Cardiac septum (tissue), 1 donor: Measurements from ENCODE around the gene CNTNAP2. TPM values are rescaled to one million over a fixed set of nuclear protein-coding genes. Genes with fewer than 3 reads are reported as not detected.

Source experiments
- DNase-seq: peaks from one replicate; pipeline ENCODE4 v3.0.0-alpha.2; 2020; ENCODE audit warnings: low spot score
- intact Hi-C: fragments of 100-400 bp; cut with DNase I; formaldehyde crosslinking; loops from one replicate; pipeline ENCODE4 v1.14.0; 2022
- total RNA-seq: library from RNA; stranded (reverse); fragmentation: NEBNext Ultra II Directional; extraction: Animal tissue kit (Norgen Biotek cat#: 25700); gene quantifications from one replicate; pipeline ENCODE4 v1.2.1, GENCODE V29; 2021
- donor health status: DM: no; HTN: no; CAD: no.

Gene CNTNAP2
- total RNA-seq, 1 donor from 2014 or later, result 0.22 TPM

DNA sequence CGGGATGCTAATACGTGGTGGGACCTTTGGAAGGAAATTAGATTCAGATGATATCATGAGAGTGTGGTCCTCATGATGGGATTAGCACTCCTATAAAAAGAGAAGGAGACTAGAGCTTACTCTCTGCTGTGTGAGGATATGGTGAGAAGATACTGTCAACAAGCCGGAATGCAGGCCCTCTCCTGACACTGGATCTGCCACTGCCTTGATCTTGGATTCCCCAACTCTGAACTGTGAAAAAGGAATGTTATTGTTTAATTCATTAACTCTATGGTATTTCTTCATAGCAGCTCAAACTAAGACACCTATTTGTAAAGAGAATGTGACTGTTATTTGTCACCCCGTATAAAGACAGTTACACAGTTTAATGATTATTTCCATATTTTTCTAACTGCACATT, 1246.5 kb downstream of the CNTNAP2 start:
- DNase-seq, result no peak
- intact Hi-C loops, result no loop called here

GRCh38 chr7:147376192-147376591, 1259.6 kb downstream of the CNTNAP2 start:
- DNase-seq, result no peak
- intact Hi-C loops, result no loop called here

GRCh38 chr7:147380926-147381325, 1264.3 kb downstream of the CNTNAP2 start:
- intact Hi-C loops, result no loop called here

GRCh38 chr7:147394329-147394728, 1277.7 kb downstream of the CNTNAP2 start:
- intact Hi-C loops, result no loop called here
- no peak for DNase-seq

More at GRCh38 chr7:147380926-147381325, 1264.3 kb downstream of the CNTNAP2 start:
- no peak for DNase-seq

DNA sequence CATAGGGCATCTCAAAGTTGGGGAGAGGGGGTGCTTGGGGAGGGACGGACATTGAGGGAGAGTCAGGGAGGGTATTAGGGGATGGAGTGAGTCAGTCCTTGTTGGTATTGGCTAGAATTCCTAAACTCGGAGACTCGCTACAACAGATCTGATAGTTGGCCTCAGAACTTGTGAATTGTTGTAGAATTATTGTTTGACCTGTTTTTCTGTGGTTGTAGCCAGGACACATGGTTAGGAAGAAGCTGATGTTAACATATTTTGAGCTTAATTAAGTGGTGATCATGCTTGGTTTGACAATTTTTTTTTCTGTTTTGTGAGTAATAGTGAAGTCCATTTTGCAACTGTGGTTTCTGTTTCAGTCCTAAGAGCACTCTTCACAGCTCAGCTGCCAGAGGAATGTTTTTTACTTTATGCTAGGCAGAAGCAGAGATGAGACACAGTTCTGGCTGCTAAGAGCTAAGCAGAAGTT, 1283.7 kb downstream of the CNTNAP2 start:
- no peak for DNase-seq
- intact Hi-C loops, result no loop called here

GRCh38 chr7:147400925-147401324, 1284.3 kb downstream of the CNTNAP2 start:
- intact Hi-C loops, result no loop called here

GRCh38 chr7:147405621-147406020, 1289.0 kb downstream of the CNTNAP2 start:
- no peak for DNase-seq

More at GRCh38 chr7:147400925-147401324, 1284.3 kb downstream of the CNTNAP2 start:
- DNase-seq, result no peak

DNA sequence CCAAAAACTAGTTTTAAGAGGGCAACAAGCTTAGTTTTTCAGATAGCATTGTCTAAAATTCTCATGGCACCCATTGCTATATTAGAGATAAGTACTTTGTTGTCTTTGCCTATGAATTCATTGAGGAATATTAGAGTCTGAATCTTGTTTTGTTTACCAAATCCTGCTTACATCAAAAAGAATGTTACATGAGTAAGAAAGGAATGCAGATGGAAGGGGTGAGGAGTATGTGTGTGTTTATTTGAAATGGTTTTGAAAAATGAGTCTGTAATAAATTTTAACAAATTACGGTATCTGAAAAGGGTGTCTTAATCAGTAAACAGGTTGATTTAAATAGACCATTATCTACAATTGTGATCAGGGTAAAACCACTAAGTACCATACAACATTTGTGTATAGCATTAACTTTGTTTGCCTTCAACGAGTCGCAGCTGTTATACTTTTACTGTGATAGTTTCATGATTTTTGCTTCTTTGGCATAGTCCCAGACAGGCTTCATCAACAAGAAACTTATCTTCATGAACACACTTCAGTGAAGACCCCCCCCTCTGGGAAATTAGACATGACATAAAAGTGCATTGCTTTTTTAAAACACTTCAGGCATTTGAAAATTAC, 1290.0 kb downstream of the CNTNAP2 start:
- intact Hi-C loops, result no loop called here
- no peak for DNase-seq

More at GRCh38 chr7:147405621-147406020, 1289.0 kb downstream of the CNTNAP2 start:
- intact Hi-C loops, result no loop called here

DNA sequence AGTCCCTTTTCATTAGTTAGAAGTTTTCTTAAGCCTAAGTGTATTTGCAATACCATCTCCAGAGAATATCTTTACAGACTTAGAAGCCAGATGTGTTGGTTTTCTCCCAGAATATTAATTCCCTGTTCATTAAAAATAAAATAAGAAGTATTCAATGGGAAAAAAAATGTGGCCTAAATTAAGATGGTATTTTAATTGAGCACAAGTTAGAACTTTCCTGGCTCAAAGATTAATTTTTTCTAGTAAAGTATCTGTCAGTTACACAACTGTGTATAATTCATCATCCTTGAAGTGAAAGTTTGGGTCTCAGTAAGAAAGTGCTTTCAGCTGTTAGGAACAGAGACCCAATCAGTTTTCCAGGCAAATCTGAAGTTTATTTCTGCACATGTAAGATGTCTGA, 1294.5 kb downstream of the CNTNAP2 start:
- DNase-seq, result no peak
- intact Hi-C loops, result no loop called here

GRCh38 chr7:147412109-147412508, 1295.5 kb downstream of the CNTNAP2 start:
- intact Hi-C loops, result no loop called here
- no peak for DNase-seq

DNA sequence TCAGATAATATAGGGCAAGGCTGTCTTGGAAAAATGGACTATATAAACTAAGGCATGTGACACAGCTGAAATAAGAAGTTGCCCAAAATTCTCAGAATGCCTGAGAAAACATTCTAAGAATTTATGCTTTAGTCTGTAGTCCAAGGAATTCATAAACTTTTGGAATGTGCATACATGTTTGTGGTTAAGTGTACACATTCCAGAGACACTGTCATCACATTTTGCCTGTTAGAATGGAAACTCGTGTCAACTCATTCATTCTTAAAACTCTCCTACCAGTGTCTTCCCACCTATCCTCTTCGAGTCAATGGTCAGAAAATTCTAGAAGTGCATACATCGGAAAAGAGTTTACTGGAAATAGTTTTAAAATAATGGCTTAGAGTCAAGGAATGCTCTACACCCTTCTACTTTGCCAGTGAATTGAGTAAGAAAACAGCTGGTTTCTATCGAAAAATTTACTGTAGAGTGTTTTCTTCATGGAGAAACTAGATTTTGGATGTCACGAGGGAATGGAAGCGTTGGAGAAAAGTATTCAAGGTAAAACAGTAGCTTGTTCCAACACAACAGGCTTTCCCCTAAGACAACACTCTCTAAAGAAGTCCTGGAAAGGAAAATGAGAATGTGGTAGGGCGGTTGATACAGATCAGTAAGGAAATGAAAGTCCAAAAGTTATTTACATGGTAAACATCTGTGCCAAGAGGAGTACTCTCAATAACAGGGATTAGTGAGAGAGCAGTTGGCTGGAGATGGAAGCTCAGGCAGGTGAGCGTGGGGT, 1296.4 kb downstream of the CNTNAP2 start:
- intact Hi-C loops, result no loop called here
- no peak for DNase-seq

DNA sequence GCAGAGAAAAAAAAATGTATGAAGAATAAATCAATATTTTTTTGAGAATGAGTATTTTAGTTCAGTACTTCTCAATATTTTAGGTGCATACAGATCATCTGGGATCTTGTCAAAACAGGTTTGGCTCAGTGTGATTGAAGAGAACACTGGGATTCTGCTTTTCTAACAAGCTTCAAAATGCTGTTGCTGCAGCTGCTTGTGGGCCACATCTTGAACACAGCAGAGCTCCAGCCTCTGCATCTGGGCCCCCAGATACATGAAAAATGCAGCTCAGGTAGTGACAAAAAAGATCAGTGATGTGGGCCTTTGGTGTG, 1296.9 kb downstream of the CNTNAP2 start:
- intact Hi-C loops, result no loop called here
- no peak for DNase-seq

DNA sequence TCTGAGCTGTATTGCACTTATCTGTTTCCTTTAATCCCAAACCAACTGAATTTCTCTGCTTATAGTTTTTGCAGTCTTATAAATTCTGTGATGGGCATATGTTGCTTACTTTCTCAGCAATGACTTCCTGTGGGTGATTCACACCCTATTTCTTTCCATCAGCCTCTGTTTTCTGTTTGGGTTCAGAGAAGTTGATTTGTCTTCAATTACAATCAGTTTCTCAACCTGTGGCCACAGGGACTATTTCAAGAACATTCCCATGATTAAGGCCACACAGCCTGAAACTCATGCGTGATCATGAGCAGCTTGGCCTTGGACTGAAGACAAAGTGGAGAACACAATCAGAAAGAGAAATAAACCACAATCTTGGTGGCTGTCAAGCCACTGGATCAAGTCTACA, 1299.4 kb downstream of the CNTNAP2 start:
- no peak for DNase-seq

GRCh38 chr7:147418966-147419365, 1302.4 kb downstream of the CNTNAP2 start:
- intact Hi-C loops, result no loop called here
- no peak for DNase-seq

More for the DNA sequence above, 1299.4 kb downstream of the CNTNAP2 start:
- intact Hi-C loops, result no loop called here

GRCh38 chr7:147423875-147424274, 1307.3 kb downstream of the CNTNAP2 start:
- DNase-seq, result no peak
- intact Hi-C loops, result no loop called here

GRCh38 chr7:147428075-147428474, 1311.5 kb downstream of the CNTNAP2 start:
- intact Hi-C loops, result no loop called here
- DNase-seq, result no peak

DNA sequence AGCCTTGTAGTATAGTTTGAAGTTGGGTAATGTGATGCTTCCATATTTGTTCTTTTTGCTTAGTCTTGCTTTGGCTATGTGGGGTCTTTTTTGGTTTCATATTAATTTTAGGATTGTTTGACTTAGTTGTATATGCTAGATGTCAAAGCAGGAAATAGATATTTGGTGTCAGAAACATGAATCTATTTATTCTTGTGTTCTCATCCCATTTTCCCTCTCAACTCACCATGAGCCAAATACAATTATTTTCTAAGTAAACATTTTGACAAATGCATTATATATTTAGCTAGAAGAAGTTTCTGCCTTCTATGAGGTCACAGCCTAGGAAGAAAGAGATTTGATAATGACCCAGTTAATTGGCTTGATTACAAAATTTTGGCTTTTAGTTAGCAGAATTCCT, 1313.4 kb downstream of the CNTNAP2 start:
- intact Hi-C loops, result no loop called here

GRCh38 chr7:147432079-147432478, 1315.5 kb downstream of the CNTNAP2 start:
- DNase-seq, result no peak
- intact Hi-C loops, result no loop called here

More for the DNA sequence above, 1313.4 kb downstream of the CNTNAP2 start:
- no peak for DNase-seq

DNA sequence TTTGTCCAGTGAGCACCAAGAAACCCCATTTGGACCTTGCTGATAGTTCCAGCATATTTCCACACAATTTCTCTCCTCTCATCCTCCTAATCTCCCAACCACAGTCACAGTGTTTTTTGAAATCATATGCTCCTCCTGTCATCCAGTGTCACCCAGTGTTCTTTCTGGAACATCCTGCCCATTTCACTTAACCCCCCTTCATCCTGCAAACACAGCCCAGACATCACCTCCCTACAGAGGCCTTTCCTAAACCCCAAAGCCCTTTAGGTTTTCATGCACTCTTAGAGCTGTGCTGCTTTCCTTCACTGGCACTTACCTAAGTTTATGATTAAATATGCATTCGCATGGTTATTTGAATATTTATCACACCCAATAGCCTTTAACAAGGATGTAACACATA, 1316.0 kb downstream of the CNTNAP2 start:
- intact Hi-C loops, result no loop called here

DNA sequence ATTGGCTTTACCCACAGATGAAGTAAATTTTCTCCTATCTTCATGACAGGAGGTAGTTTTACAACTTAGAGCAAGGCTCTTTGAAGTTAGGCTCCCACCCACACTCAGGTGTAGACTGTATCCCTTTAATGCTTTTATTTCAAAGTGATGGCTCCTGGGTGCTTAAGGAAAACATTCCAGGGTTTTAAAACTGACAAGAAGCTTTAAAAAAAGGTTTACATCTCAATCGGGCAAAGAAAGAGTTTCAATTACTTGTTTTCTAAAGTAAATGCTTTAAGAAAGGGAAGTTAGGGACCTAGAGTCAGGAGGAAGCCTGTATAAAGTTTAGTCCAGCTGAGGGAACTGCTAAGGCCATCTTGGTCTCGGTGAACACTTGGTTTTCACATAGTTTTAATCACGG, 1320.1 kb downstream of the CNTNAP2 start:
- DNase-seq, result no peak
- intact Hi-C loops, result no loop called here

More for the DNA sequence above, 1316.0 kb downstream of the CNTNAP2 start:
- DNase-seq, result no peak

DNA sequence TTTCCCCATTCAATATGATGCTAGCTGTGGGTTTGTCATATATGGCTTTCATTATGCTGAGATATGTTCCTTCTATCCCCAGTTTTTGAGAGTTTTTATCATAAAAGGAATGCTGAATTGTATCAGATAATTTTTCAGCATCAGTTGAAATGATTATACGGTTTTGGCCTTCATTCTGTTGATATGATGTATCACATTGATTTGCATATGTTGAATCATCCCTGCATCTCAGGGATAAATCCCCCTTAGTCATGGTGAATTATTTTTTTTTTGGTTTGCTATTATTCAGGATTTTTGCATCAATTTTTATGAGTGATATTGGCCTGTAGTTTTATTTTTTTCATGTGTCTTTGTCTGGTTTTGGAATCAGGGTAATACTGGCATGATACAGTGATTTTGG, 1321.6 kb downstream of the CNTNAP2 start:
- intact Hi-C loops, result no loop called here
- DNase-seq, result no peak
